ENCODE measurements around the gene COBLL1.

The COBLL1 gene

DNA sequence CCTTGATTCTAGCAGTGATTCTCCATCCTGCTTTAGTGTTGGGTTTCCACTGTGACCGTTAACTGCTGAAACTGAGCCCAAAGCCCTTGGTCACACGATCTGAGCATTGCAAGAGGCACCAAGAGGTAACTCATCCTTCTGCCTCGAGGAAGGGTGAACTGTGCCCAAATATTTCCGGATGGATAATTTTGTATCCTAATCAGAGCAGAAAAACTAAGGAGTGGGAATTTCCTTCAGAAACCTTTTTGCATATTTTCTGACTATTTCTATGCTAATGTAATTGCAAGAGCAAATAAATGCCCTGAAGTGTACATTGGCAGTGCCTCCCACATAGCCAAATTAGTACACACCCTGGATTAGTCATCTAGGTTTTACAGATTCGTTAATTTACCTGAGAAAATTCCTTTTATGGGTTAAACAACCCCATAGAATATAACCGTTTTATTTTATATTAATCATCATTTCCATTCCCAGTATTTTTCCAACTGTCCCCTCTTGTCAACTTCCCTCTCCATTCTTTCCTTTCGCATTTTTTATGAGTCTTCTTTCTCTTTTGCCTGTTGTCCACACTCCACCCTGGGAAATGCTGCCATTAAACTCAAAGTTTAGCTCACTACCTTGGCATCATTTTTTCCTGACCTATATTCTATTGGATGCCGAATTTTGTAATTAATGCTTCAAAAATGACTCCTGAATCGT is 31.7 kb upstream of the COBLL1 start:
- TF ChIP-seq RAD21 (IDR thresholded peaks at IDR 0.05; ENCODE audit: low read depth), result no peak
- TF ChIP-seq EGR1 (IDR thresholded peaks at IDR 0.05), result no peak
- no peak for TF ChIP-seq CREB1 (IDR thresholded peaks at IDR 0.05; ENCODE audit: low read depth)
- TF ChIP-seq ZBTB7A (IDR thresholded peaks at IDR 0.05; ENCODE audit: low read depth), result no peak
- TF ChIP-seq TEAD4 (IDR thresholded peaks at IDR 0.05), result no peak
- no peak for TF ChIP-seq TCF12 (IDR thresholded peaks at IDR 0.05; ENCODE audit: low read depth)
- no peak for TF ChIP-seq USF1 (IDR thresholded peaks at IDR 0.05)
- TF ChIP-seq, protein P1, sequence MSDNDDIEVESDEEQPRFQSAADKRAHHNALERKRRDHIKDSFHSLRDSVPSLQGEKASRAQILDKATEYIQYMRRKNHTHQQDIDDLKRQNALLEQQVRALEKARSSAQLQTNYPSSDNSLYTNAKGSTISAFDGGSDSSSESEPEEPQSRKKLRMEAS (IDR thresholded peaks at IDR 0.05), result no peak
- TF ChIP-seq, protein P2, sequence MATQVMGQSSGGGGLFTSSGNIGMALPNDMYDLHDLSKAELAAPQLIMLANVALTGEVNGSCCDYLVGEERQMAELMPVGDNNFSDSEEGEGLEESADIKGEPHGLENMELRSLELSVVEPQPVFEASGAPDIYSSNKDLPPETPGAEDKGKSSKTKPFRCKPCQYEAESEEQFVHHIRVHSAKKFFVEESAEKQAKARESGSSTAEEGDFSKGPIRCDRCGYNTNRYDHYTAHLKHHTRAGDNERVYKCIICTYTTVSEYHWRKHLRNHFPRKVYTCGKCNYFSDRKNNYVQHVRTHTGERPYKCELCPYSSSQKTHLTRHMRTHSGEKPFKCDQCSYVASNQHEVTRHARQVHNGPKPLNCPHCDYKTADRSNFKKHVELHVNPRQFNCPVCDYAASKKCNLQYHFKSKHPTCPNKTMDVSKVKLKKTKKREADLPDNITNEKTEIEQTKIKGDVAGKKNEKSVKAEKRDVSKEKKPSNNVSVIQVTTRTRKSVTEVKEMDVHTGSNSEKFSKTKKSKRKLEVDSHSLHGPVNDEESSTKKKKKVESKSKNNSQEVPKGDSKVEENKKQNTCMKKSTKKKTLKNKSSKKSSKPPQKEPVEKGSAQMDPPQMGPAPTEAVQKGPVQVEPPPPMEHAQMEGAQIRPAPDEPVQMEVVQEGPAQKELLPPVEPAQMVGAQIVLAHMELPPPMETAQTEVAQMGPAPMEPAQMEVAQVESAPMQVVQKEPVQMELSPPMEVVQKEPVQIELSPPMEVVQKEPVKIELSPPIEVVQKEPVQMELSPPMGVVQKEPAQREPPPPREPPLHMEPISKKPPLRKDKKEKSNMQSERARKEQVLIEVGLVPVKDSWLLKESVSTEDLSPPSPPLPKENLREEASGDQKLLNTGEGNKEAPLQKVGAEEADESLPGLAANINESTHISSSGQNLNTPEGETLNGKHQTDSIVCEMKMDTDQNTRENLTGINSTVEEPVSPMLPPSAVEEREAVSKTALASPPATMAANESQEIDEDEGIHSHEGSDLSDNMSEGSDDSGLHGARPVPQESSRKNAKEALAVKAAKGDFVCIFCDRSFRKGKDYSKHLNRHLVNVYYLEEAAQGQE (IDR thresholded peaks at IDR 0.05; ENCODE audit: low read depth), result no peak
- TF ChIP-seq FOXM1 (IDR thresholded peaks at IDR 0.05; ENCODE audit: borderline replicate concordance, low read depth), result no peak
- TF ChIP-seq EP300 (IDR thresholded peaks at IDR 0.05; ENCODE audit: borderline replicate concordance), result no peak
- TF ChIP-seq CEBPB (IDR thresholded peaks at IDR 0.05), result no peak

DNA sequence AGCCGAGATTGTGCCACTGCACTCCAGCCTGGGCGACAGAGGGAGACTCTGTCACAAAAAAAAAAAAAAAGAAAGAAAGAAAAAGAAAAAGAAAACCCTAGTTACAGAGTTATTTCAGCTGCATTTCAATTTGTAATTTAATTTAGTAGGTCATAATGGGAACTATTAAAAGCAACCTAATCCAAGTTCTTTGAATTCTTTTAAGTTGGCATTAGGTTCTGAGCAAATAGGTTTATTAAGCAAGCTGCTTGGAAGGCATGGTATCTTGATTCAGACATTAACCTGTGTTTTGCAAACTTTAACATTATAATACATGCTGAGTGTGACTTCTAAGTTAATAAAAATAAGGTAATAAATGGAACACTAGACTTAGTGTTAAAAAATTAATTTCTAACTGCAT is 29.8 kb upstream of the COBLL1 start:
- TF ChIP-seq YY1 (IDR thresholded peaks at IDR 0.05; ENCODE audit: low read depth), result no peak
- TF ChIP-seq ZBTB7A (IDR thresholded peaks at IDR 0.05; ENCODE audit: low read depth), result no peak
- TF ChIP-seq, protein P2 (IDR thresholded peaks at IDR 0.05; ENCODE audit: low read depth), result no peak
- TF ChIP-seq CEBPB (IDR thresholded peaks at IDR 0.05), result no peak
- no peak for TF ChIP-seq EP300 (IDR thresholded peaks at IDR 0.05; ENCODE audit: borderline replicate concordance)
- TF ChIP-seq EGR1 (IDR thresholded peaks at IDR 0.05), result no peak
- no peak for TF ChIP-seq TCF12 (IDR thresholded peaks at IDR 0.05; ENCODE audit: low read depth)
- no peak for TF ChIP-seq USF1 (IDR thresholded peaks at IDR 0.05)
- no peak for TF ChIP-seq TAF1 (IDR thresholded peaks at IDR 0.05; ENCODE audit: low read depth)
- no peak for TF ChIP-seq CREB1 (IDR thresholded peaks at IDR 0.05; ENCODE audit: low read depth)
- TF ChIP-seq, protein P1 (IDR thresholded peaks at IDR 0.05), result no peak
- no peak for TF ChIP-seq NFIC (IDR thresholded peaks at IDR 0.05)
- no peak for TF ChIP-seq FOXM1 (IDR thresholded peaks at IDR 0.05; ENCODE audit: borderline replicate concordance, low read depth)
- no peak for TF ChIP-seq TEAD4 (IDR thresholded peaks at IDR 0.05)
- no peak for TF ChIP-seq RAD21 (IDR thresholded peaks at IDR 0.05; ENCODE audit: low read depth)

DNA sequence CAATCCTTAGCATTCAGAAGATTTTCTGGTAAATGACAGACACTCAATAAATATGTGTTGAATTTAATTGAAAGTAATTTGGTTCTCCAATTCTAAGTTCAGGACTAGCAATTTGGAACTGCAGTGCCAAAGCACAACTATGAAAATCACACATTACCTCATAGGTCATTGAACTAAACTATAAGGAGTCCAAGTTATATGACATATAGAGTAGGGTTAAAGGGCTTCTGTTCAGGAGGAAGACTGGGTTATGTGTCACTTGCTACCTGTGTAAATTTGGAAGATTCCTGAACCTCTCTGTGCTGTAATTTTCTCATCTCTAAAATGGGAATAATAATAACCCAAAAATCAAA is 27.8 kb upstream of the COBLL1 start:
- TF ChIP-seq RAD21 (IDR thresholded peaks at IDR 0.05; ENCODE audit: low read depth), result no peak
- TF ChIP-seq, protein P2 (IDR thresholded peaks at IDR 0.05; ENCODE audit: low read depth), result no peak
- no peak for TF ChIP-seq FOXM1 (IDR thresholded peaks at IDR 0.05; ENCODE audit: borderline replicate concordance, low read depth)
- TF ChIP-seq EGR1 (IDR thresholded peaks at IDR 0.05), result no peak
- no peak for TF ChIP-seq TEAD4 (IDR thresholded peaks at IDR 0.05)
- no peak for TF ChIP-seq TAF1 (IDR thresholded peaks at IDR 0.05; ENCODE audit: low read depth)
- TF ChIP-seq, protein P1 (IDR thresholded peaks at IDR 0.05), result no peak
- TF ChIP-seq ZBTB7A (IDR thresholded peaks at IDR 0.05; ENCODE audit: low read depth), result no peak
- no peak for TF ChIP-seq NFIC (IDR thresholded peaks at IDR 0.05)
- TF ChIP-seq CEBPB (IDR thresholded peaks at IDR 0.05), result no peak
- TF ChIP-seq YY1 (IDR thresholded peaks at IDR 0.05; ENCODE audit: low read depth), result no peak
- no peak for TF ChIP-seq CREB1 (IDR thresholded peaks at IDR 0.05; ENCODE audit: low read depth)
- TF ChIP-seq USF1 (IDR thresholded peaks at IDR 0.05), result no peak
- TF ChIP-seq TCF12 (IDR thresholded peaks at IDR 0.05; ENCODE audit: low read depth), result no peak

All from Ishikawa (cell line).